GM21423 (cell line): ENCODE results near the gene OR2A42.
"Not testable (repeated sequence)": the region's sequence is repeated elsewhere in the genome, so short reads cannot be mapped to it uniquely, and the experiment has no call there.

ENCODE experiments used
- ATAC-seq: cut with Tn5 transposase; IDR thresholded peaks from one replicate; pipeline ENCODE4 v1.9.1; 2021; ENCODE audit warnings: mild to moderate bottlenecking, moderate library complexity; ENCODE audit not compliant: unreplicated experiment

Gene OR2A42

DNA sequence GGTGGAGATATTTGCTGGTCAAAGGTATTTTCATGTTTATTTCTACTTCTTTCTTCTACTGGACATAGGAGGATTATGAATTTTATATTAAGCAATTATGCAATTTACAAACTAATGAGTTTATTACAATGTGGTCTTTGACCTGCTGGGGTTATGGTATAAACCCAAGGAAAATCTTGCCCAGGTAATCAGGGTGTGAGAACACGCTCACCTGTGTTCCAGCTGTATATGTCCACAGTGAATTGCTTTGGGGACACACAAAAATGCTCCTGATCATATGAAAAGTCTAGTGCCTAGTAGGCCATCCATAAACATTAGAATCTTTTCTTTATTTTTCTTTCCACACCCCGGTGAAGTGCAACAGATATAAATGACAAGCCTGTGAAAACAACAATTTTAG, at the start of gene OR2A42:
Gene OR2A42 (minus strand): TSS at position 241 of the 400 bp plus-strand sequence. CDS start 6,762 bp downstream, outside the sequence.
- ATAC-seq: not testable (repeated sequence)

GRCh38 chr7:144287171-144287784, 47.9 kb upstream of the OR2A42 start:
- not testable (repeated sequence) for ATAC-seq

- ATAC-seq: not testable (repeated sequence)
These were observed 44.3 kb upstream of the OR2A42 start for GRCh38 chr7:144283716-144284115.

- ATAC-seq: not testable (repeated sequence)
These were observed 43.1 kb upstream of the OR2A42 start for GRCh38 chr7:144282490-144282889.

DNA sequence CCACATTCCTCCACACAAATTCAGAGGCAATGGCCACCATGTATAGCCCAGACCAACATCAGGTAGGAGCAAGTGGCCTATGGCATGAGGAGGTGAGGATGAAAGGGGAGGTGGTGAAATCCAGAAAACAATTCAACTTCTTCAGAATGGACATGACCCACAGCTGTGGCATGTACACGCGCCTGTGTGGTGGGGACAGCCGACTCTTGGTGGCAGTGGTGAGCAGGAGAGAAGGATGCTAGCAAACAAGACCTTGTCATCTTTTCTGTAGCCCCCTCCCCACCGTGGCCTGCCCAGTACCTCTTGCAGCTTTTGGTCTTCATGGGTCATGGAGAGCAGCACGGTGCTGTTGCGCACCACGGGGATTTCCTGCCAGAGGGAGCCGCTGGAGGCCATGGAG, 42.6 kb upstream of the OR2A42 start:
- ATAC-seq: not testable (repeated sequence)

DNA sequence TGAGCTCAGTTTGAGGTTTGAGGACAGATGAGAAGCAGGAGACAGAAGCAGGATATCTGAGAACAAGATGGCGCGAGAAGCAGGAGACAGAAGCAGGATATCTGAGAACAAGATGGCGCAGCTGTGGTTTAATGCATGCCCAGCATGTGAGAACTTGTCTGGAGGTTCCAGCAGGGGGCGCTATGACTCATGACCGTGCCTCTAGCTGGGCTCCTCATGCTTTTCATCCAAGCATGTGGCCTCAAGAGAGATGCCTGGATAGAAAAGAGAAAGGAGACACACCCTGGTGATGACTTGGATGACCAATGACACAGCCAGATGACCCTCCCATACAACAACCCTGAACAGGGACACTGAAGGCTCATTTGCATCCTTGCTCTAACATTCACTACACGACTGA, 40.6 kb upstream of the OR2A42 start:
- ATAC-seq: not testable (repeated sequence)

GRCh38 chr7:144275281-144275680, 35.9 kb upstream of the OR2A42 start:
- not testable (repeated sequence) for ATAC-seq

- not testable (repeated sequence) for ATAC-seq
These were observed 29.8 kb upstream of the OR2A42 start, which contains the start of gene CTAGE8 for GRCh38 chr7:144269188-144269587. CTAGE8 (minus strand) TSS chr7:144269288; CDS start chr7:144269250, 38 bp downstream.

- not testable (repeated sequence) for ATAC-seq
These were observed 25.3 kb upstream of the OR2A42 start, which contains the start of gene OR2A7 for GRCh38 chr7:144264692-144265091. OR2A7 (minus strand) TSS chr7:144264792; CDS start chr7:144259628, 5,164 bp downstream.

- ATAC-seq: not testable (repeated sequence)
These were observed 22.7 kb upstream of the OR2A42 start for GRCh38 chr7:144262128-144262527.

GRCh38 chr7:144259067-144259466, 19.7 kb upstream of the OR2A42 start:
- not testable (repeated sequence) for ATAC-seq

DNA sequence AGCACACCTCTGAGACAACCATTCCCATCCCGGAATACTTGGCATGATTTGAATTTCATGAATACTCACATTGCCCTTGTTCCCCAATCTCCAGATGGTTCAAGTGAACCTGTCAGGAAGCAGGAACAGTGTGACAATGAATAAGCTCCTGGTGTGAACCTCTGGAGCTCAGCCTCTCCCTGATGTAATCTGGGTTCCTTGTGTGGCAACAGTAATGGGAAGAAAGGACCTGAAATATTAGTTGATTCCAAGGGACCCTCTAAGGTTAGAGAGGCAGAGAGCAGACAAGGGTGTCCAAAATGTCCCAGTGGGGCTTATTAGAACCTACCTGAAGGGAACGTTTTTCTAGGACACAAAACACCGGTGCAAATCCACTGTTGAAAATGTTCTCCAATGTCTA, 16.7 kb upstream of the OR2A42 start:
- no peak for ATAC-seq

DNA sequence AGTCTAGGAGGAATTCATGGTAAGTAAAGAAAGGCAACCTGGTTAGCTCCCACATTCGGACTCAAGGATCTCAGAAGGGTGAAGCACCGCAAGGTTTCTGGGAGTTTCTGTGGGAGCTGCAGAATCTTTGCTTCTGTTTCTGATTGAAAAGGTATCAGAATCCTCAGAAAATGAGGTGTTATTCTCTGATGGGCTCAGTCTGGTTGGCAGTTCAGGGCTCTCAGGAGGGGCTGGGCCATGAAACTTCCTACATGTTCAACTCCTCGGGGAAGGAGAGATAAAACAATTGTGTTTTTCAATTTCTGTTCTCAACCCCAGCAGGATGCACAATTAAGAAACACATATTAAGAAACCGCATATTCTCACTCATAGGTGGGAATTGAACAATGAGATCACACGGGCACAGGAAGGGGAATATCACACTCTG, 16.1 kb upstream of the OR2A42 start:
- no peak for ATAC-seq

DNA sequence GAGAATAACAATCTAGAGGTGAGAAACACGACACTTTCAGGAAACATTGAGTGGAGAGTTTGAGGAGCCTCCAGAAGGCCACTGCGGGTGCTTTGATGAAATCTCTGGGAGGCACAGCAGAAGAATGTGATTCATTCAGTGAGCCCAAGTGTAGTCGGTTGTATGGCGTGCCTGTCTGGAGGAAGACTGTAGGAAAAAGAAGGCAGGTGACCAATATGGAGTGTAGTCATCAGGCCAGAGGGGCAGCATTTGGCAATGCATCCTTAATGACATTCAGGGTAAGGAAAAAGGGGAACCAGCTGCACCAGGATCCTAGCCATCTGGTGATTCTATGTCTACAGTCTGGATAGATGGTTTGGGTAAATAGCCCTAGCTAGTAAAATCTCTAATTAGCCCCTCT, 12.9 kb upstream of the OR2A42 start:
- not testable (repeated sequence) for ATAC-seq

DNA sequence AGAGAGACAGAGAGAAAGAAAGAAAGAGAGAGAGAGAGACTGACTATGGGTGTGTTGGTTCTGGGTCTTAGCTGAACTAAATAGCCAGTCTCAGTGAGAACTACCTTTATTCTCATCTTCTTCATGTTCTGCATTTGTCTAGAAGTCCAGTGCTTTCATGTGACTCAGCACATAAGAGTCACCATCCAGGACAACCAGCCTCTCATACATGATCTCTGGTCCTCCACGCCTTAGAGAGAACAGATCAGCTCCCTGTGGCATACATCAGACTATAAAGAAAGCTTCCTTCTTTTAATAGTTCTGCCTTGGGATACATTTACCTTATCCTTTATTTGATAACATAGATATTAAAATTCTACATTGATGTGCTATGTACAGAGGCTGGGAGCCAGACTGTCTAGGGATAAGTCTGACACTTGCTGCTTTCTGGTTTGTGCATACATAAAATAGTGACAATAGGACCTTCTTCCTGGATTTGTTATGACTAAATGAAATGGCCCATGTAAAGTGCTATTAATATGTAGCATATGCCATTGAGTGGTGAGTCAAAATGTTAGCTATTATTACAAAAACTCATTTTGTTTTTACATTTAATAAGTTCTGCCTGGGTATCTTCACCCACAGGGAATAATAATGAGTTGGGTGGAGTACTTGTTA, 8.4 kb upstream of the OR2A42 start:
- ATAC-seq: not testable (repeated sequence)

- not testable (repeated sequence) for ATAC-seq
These were observed 7.6 kb upstream of the OR2A42 start for GRCh38 chr7:144246967-144247366.

DNA sequence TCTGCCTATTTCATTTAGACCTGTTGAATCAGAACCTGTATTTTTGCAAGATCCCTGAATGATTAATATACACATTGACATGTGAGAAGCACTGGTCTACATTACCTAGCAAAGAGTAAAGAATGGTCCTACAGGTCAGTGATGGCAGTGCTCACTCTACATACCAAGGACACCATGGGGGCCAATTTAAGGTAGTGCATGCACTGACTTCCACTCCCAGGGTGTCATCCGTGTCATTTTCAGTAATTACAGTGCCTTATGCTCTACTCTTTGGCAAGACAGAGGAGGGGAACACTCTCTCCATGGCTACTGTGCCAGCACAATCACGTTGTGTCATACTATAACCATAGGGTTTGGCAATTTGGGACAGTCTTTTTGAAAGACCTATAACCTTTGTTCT, 6.0 kb upstream of the OR2A42 start:
- not testable (repeated sequence) for ATAC-seq

GRCh38 chr7:144238530-144239082, 799 bp downstream of the OR2A42 start:
- not testable (repeated sequence) for ATAC-seq

GRCh38 chr7:144233039-144233438, 6.4 kb downstream of the OR2A42 start:
- not testable (repeated sequence) for ATAC-seq

DNA sequence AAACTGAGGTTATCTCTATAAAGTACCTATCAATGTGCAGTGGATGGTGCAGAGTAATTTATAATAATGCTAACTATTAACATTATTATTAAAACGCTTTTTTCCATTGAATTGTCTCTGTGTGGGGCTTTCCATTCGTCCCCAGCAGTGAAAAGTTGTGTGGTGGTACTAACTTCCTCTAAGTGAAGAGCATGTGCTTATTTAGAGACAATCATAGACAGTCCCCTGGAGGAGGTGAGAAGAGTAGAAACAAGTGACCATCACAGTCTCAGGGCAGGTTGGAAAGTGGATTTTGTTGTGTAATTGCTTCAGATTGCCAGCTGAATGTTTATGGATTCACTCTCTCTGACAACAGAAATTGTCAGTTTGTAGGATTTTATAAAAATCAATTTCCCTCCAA, 8.4 kb downstream of the OR2A42 start:
- ATAC-seq: not testable (repeated sequence)

DNA sequence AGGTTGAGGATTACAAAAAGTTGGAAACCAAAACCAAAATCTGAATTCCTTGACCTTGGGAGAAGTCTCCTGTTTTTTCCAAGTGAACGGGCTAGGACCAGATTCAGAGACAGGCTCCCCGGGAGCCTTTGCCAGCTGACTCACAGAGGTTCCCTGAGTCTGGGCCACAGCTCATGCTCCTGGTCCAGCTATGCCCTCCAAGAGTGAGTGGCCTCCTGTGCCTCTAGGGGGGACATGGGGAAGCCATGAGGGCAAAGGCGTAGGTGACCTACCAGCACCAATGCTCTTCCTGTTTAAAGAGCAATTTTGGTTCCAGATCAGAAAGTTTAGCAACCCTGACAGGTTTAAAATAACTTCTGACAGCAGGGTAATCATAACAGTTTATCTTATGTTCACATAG, 10.6 kb downstream of the OR2A42 start:
- ATAC-seq: not testable (repeated sequence)

DNA sequence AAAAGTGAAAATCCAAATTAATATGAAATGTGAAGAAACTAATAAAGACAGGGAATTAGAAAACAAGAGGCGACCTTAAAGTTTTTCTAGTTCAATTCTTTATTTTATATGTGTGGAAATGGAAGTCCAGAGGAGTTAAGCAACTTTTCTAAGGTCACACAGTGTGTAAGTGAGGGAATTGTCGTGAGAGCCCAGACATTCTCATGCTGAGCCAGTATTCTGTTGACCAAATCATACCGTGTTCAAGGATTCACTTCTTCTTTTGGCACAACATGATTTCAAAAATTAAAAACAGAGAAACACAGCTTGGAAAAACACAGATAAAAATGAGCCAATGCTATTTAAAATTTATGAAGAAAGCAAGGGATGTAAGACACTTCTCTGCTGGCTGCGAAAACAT, 12.5 kb downstream of the OR2A42 start:
- not testable (repeated sequence) for ATAC-seq
